22Rv1 (cell line): ENCODE data around the gene ISLR.
A peak's percentile ranks its signal among the peaks of the same experiment; 100 is the strongest.

Experiments
- H3K27ac ChIP-seq: fragments of 450-650 bp; 2 replicates; pipeline ENCODE4 v1.5.1; 2017
- CTCF ChIP-seq: fragments of 450-650 bp; IDR thresholded peaks from 2 replicates; pipeline ENCODE4 v1.5.1; 2017; ENCODE audit warnings: mild to moderate bottlenecking
- ZFX ChIP-seq: fragments of 450-650 bp; IDR thresholded peaks from 2 replicates; pipeline ENCODE4 v1.6.1; 2017; ENCODE audit warnings: antibody characterized with exemption, borderline replicate concordance

The ISLR gene

GRCh38 chr15:74133694-74134386 lies 39.7 kb upstream of the ISLR start:
- no peak overlapping the region for H3K27ac ChIP-seq
- TF ChIP-seq CTCF: no peak
- TF ChIP-seq ZFX: no peak

GRCh38 chr15:74134387-74135027 lies 39.0 kb upstream of the ISLR start:
- peak; percentile 79 for TF ChIP-seq CTCF
- TF ChIP-seq ZFX: no peak
- H3K27ac ChIP-seq: no peak overlapping the region

GRCh38 chr15:74135041-74135565 lies 38.4 kb upstream of the ISLR start:
- H3K27ac ChIP-seq: no peak overlapping the region
- TF ChIP-seq CTCF: no peak
- no peak for TF ChIP-seq ZFX

- no peak overlapping the region for H3K27ac ChIP-seq
- TF ChIP-seq CTCF: no peak
- TF ChIP-seq ZFX: no peak
Observed at GRCh38 chr15:74136540-74136813, 37.0 kb upstream of the ISLR start.

GRCh38 chr15:74136814-74137536 lies 36.5 kb upstream of the ISLR start:
- TF ChIP-seq CTCF (no peak), ZFX (no peak)
- H3K27ac ChIP-seq: no peak overlapping the region

- TF ChIP-seq CTCF (no peak), ZFX (no peak)
- H3K27ac ChIP-seq: no peak overlapping the region
Observed at GRCh38 chr15:74137537-74137894, 36.0 kb upstream of the ISLR start.

GRCh38 chr15:74138642-74139041 lies 34.9 kb upstream of the ISLR start:
- H3K27ac ChIP-seq: no peak overlapping the region
- no peak for TF ChIP-seq ZFX
- no peak for TF ChIP-seq CTCF
